Measurements from ENCODE around the gene CELA1. TPM values are rescaled to one million over a fixed set of nuclear protein-coding genes. Genes with fewer than 3 reads are reported as not detected.
A peak's percentile ranks its signal among the peaks of the same experiment; 100 is the strongest.

CELA1 gene
- total RNA-seq, 1 experiment from 2014 or later, result not detected

- Histone ChIP-seq H4K8ac (replicated peaks; ENCODE audit: insufficient read length, low read depth, low read length) (no peak overlapping the region), H2BK5ac (ENCODE audit: insufficient read length, low read length) (no peak overlapping the region), H3K79me1 (ENCODE audit: insufficient read depth, low read depth, low read length, poor library complexity, severe bottlenecking) (no peaks in the 10 kb centered on the region), H2AK5ac (ENCODE audit: insufficient read length, low read length) (no peak overlapping the region), H2AFZ (ENCODE audit: low read length) (no peak overlapping the region), H2BK20ac (ENCODE audit: low read depth, low read length, poor library complexity, severe bottlenecking) (no peak overlapping the region), H3K9ac (ENCODE audit: extremely low read depth, insufficient read length, low read length) (no peak overlapping the region), H3K27ac (ENCODE audit: insufficient read length, low read depth, low read length) (no peak overlapping the region), H3K9me3 (ENCODE audit: control insufficient read depth, low read depth, low read length) (no peaks in the 10 kb centered on the region), H3K27me3 (ENCODE audit: insufficient read depth, low read length) (no peaks in the 10 kb centered on the region), H3K14ac (ENCODE audit: insufficient read depth, low read length) (no peak overlapping the region), H3K23me2 (ENCODE audit: insufficient read length, low read depth, low read length, poor library complexity, severe bottlenecking) (no peaks in the 10 kb centered on the region), H4K91ac (ENCODE audit: insufficient read length, low read depth, low read length) (no peak overlapping the region), H2BK12ac (ENCODE audit: insufficient read length, low read depth, low read length) (no peak overlapping the region), H4K20me1 (ENCODE audit: control insufficient read depth, insufficient read depth, insufficient read length) (no peaks in the 10 kb centered on the region), H2BK15ac (ENCODE audit: low read depth, low read length) (no peak overlapping the region), H3K4me1 (ENCODE audit: insufficient read depth, low read length) (no peaks in the 10 kb centered on the region), H3K4me2 (ENCODE audit: insufficient read depth, insufficient read length, low read length) (no peak overlapping the region), H3T11ph (ENCODE audit: low read length) (no peak overlapping the region), H4K5ac (ENCODE audit: insufficient read length, low read depth, low read length) (no peak overlapping the region), H3K56ac (ENCODE audit: insufficient read length, low read depth, low read length) (no peak overlapping the region), H3K4ac (ENCODE audit: low read depth, low read length) (no peak overlapping the region), H3K23ac (ENCODE audit: insufficient read length, low read depth, low read length) (no peak overlapping the region), H2BK120ac (ENCODE audit: low read depth, low read length, poor library complexity, severe bottlenecking) (no peak overlapping the region), H3K79me2 (ENCODE audit: insufficient read depth, low read length) (no peaks in the 10 kb centered on the region), H3K18ac (ENCODE audit: insufficient read length, low read depth, low read length) (no peak overlapping the region)
- Mint-ChIP-seq H3K4me1 (peaks cover 0 to 4% of the 10 kb centered on the region in 2 experiments; a peak in 1 of 4 replicates), H3K27me3 (ENCODE audit: low read depth) (no peaks in the 10 kb centered on the region; the same call in none of the 2 replicates), H3K4me3 (no peak overlapping the region; a peak in 1 of 5 replicates), H3K27ac (peak overlapping the region in 1 of 3 experiments; percentile 19; a peak in 1 of 7 replicates), H3K9me3 (no peaks in the 10 kb centered on the region), H3K36me3 (ENCODE audit: insufficient read depth in 1 of 3, low read depth in 3 of 3) (no peaks in the 10 kb centered on the region)
- DNase-seq, result no peak
- WGBS (ENCODE audit: extremely low coverage, insufficient read length, low lambda C conversion rate), result no CpG with 5 or more reads among the region's 2 CpGs
- TF ChIP-seq CTCF (conservative IDR thresholded peaks at IDR 0.05), result no peak
Observed at GRCh38 chr12:51335931-51336330, 10.5 kb downstream of the CELA1 start.

Data from H9 (cell line).